HCT116 (cell line): ENCODE measurements around the gene SPR. TPM values are rescaled to one million over a fixed set of nuclear protein-coding genes. Genes with fewer than 3 reads are reported as not detected.

Experiments used
- ATAC-seq: fragments of 200-7000 bp; cut with Tn5 transposase; 2 replicates; pipeline ENCODE4 v1.9.1; 2020; ENCODE audit warnings: mild to moderate bottlenecking, moderate library complexity
- BruUV-seq: library from RNA; stranded (reverse); fragments of 400-500 nt; replicated peaks from 2 replicates; lab custom pipeline; 2021; lab: Mats Ljungman, UMichigan
- CTCF ChIA-PET: fragments of 300-600 bp; sonication (Branson Sonifier 250); formaldehyde crosslinking; loops from one replicate; lab custom pipeline; 2021; ENCODE audit warnings: antibody characterized with exemption; lab: Charles Lee
- POLR2A ChIA-PET: fragments of 300-600, 350-600 bp; sonication (Branson Sonifier 250); formaldehyde crosslinking; loops from one replicate; lab custom pipeline; 2021; ENCODE audit warnings: antibody characterized with exemption; lab: Charles Lee
- RAD21 ChIA-PET, 2 experiments: fragments of 300-600 bp; sonication (Branson Sonifier 250); formaldehyde crosslinking; loops; one replicate each; lab custom pipeline; 2023; ENCODE audit warnings: low total read pairs in 2 of 2; ENCODE audit not compliant: uncharacterized antibody in 2 of 2, unreplicated experiment in 2 of 2, low non-redundant PET in 1 of 2; lab: Charles Lee
- DNase-seq: peaks from one replicate; pipeline ENCODE4 v3.0.0-alpha.2; 2010; ENCODE audit warnings: low read depth, low spot score
- H2AFZ ChIP-seq: fragments of 200-600 bp; shearing (Covaris generic), sonication (generic); 2 replicates; pipeline ENCODE4 v1.6.1; 2017; ENCODE audit warnings: low read depth, mixed run types, mixed read lengths, antibody characterized with exemption, low read length; ENCODE audit not compliant: poor library complexity, severe bottlenecking
- H3K27ac ChIP-seq: 2 replicates; pipeline ENCODE4 v1.5.1; 2012; ENCODE audit warnings: low read depth, low read length
- H3K27me3 ChIP-seq: fragments of 200-600 bp; sonication (generic); 2 replicates; pipeline ENCODE4 v1.6.1; 2016; ENCODE audit warnings: mixed run types, low read length, mixed read lengths; ENCODE audit not compliant: insufficient read depth
- H3K36me3 ChIP-seq, 2 experiments: fragments of 200-500 bp in 1 of 2; fragments of 200-600 bp in 1 of 2; sonication (Bioruptor generic) in 1 of 2; sonication (generic) in 1 of 2; 2 replicates each; pipeline versions ENCODE4 v1.5.1 to v1.6.1; 2014 to 2016; ENCODE audit warnings: low read length in 2 of 2, inconsistent platforms in 1 of 2, mixed read lengths in 1 of 2, mixed run types in 1 of 2; ENCODE audit not compliant: insufficient read depth in 2 of 2, control insufficient read depth in 1 of 2
- H3K4me1 ChIP-seq, 2 experiments: fragments of 200-600 bp in 1 of 2; sonication (generic) in 1 of 2; 2 replicates each; pipeline versions ENCODE4 v1.5.1 to v1.6.1; 2012 to 2017; ENCODE audit warnings: low read length in 2 of 2, inconsistent platforms in 1 of 2, mild to moderate bottlenecking in 1 of 2, mixed read lengths in 1 of 2, mixed run types in 1 of 2, moderate library complexity in 1 of 2; ENCODE audit not compliant: insufficient read depth in 2 of 2, control insufficient read depth in 1 of 2
- H3K4me2 ChIP-seq: fragments of 200-600 bp; sonication (generic); 2 replicates; pipeline ENCODE4 v1.6.1; 2017; ENCODE audit warnings: mixed run types, low read length, mixed read lengths
- H3K4me3 ChIP-seq, 2 experiments: fragments of 200-600 bp in 1 of 2; sonication (generic) in 1 of 2; replicated peaks in 1 of 2; 2 replicates each; pipeline ENCODE4 v1.5.1; 2011 to 2016; ENCODE audit warnings: low read length in 2 of 2, control low read depth in 1 of 2, low read depth in 1 of 2, mild to moderate bottlenecking in 1 of 2, mixed read lengths in 1 of 2, mixed run types in 1 of 2
- H3K79me2 ChIP-seq: fragments of 200-600 bp; sonication (generic); 2 replicates; pipeline ENCODE4 v1.6.1; 2017; ENCODE audit warnings: mild to moderate bottlenecking, mixed run types, low read length, moderate library complexity, mixed read lengths; ENCODE audit not compliant: insufficient read depth
- H3K9ac ChIP-seq: fragments of 200-600 bp; sonication (generic); 2 replicates; pipeline ENCODE4 v1.6.1; 2016; ENCODE audit warnings: low read length, mixed read lengths
- H3K9me2 ChIP-seq: fragments of 200-600 bp; sonication (generic), shearing (Covaris generic); 2 replicates; pipeline ENCODE4 v1.6.1; 2017; ENCODE audit warnings: mixed run types, mild to moderate bottlenecking, moderate library complexity; ENCODE audit not compliant: insufficient read depth
- H3K9me3 ChIP-seq, 2 experiments: fragments of 200-500 bp in 1 of 2; fragments of 200-600 bp in 1 of 2; sonication (Bioruptor generic) in 1 of 2; sonication (generic) in 1 of 2; 2 replicates each; pipeline ENCODE4 v1.6.1; 2014 to 2017; ENCODE audit warnings: low read length in 2 of 2, mixed read lengths in 2 of 2, inconsistent platforms in 1 of 2, low read depth in 1 of 2, mild to moderate bottlenecking in 1 of 2, mixed run types in 1 of 2, moderate library complexity in 1 of 2; ENCODE audit not compliant: control insufficient read depth in 1 of 2, insufficient read depth in 1 of 2
- H4K20me1 ChIP-seq: fragments of 200-600 bp; sonication (generic), shearing (Covaris generic); 2 replicates; pipeline ENCODE4 v1.6.1; 2017; ENCODE audit warnings: mixed run types, mild to moderate bottlenecking, moderate library complexity; ENCODE audit not compliant: insufficient read depth
- CBX3 ChIP-seq: IDR thresholded peaks from 2 replicates; pipeline ENCODE4 v1.6.1; 2012; ENCODE audit warnings: low read depth
- ELF1 ChIP-seq: IDR thresholded peaks from 2 replicates; pipeline ENCODE4 v1.6.1; 2012; ENCODE audit warnings: low read depth, borderline replicate concordance
- FOSL1 ChIP-seq: IDR thresholded peaks from 2 replicates; pipeline ENCODE4 v1.6.1; 2012; ENCODE audit warnings: low read depth
- SP1 ChIP-seq: IDR thresholded peaks from 2 replicates; pipeline ENCODE4 v1.6.1; 2012; ENCODE audit warnings: low read depth
- intact Hi-C: fragments of 100-400 bp; cut with micrococcal nuclease; formaldehyde crosslinking; loops from 2 replicates; pipeline ENCODE4 v1.10.0; 2022
- total RNA-seq: library from RNA; stranded (reverse); gene quantifications from one replicate; pipeline ENCODE4 v1.2.1, GENCODE V29; 2021; ENCODE audit not compliant: unreplicated experiment
- TF ChIP-seq, protein P1 (sequence below): IDR thresholded peaks from 2 replicates; pipeline ENCODE4 v1.6.1; 2011; ENCODE audit warnings: mild to moderate bottlenecking, low read length, moderate library complexity; ENCODE audit not compliant: insufficient replicate concordance; ENCODE audit errors: extremely low read depth
- TF ChIP-seq, protein P2 (sequence below): IDR thresholded peaks from 2 replicates; pipeline ENCODE4 v1.6.1; 2012

SPR gene
- total RNA-seq, 1 experiment from 2014 or later = 66.9 TPM

DNA sequence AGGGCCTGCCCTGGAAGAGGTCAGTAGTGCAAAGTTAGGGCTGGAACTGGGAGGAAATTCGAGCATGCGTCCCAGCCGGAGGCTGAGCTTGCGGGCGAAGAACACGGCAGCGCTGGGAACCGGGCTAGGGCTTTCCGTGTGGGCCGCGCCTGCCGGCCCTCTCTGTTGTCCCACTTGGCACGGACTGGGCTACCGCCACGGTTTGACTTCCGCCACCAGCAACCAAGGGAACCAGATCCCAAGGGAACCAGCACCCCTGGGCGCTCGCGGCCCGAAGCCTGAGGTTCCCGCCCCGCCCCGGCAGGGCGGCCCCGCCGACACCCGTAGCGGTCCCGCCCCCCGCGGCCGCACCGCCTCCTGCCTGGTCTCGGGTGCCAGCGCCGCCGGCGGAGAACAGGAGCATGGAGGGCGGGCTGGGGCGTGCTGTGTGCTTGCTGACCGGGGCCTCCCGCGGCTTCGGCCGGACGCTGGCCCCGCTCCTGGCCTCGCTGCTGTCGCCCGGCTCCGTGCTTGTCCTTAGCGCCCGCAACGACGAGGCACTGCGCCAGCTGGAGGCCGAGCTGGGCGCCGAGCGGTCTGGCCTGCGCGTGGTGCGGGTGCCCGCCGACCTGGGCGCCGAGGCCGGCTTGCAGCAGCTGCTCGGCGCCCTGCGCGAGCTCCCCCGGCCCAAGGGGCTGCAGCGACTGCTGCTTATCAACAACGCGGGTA, at the start of gene SPR (continued):
- TF ChIP-seq, protein P1, sequence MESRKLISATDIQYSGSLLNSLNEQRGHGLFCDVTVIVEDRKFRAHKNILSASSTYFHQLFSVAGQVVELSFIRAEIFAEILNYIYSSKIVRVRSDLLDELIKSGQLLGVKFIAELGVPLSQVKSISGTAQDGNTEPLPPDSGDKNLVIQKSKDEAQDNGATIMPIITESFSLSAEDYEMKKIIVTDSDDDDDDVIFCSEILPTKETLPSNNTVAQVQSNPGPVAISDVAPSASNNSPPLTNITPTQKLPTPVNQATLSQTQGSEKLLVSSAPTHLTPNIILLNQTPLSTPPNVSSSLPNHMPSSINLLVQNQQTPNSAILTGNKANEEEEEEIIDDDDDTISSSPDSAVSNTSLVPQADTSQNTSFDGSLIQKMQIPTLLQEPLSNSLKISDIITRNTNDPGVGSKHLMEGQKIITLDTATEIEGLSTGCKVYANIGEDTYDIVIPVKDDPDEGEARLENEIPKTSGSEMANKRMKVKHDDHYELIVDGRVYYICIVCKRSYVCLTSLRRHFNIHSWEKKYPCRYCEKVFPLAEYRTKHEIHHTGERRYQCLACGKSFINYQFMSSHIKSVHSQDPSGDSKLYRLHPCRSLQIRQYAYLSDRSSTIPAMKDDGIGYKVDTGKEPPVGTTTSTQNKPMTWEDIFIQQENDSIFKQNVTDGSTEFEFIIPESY = no peak
- no peak for TF ChIP-seq ELF1
- TF ChIP-seq SP1 = peak; percentile 14; the same call in 1 of the 2 replicates

DNA sequence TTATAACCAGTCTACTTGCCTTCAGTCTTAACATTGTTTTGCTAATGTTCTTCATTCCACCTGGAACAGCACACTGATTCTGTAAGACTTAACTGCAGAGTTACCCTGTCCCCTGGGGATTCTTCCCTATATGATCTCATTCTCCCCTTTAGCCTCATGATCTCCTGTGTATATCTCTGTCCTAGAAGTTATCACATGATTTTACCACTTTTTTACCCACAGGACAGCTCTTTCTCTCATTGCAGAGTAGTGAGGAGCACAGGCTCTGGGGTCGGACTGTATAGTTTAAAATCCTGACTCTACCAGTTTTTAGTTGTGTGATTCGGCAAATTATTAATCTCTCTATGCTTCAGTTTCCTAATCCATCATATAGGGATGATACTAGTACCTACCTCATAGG, 47.1 kb upstream of the SPR start:
- H3K27me3 ChIP-seq = no peaks in the 10 kb centered on the region
- no peaks in the 10 kb centered on the region for H3K4me1 ChIP-seq
- H3K79me2 ChIP-seq = no peaks in the 10 kb centered on the region
- ATAC-seq = no peak
- H3K4me2 ChIP-seq = no peak overlapping the region
- H4K20me1 ChIP-seq = no peaks in the 10 kb centered on the region
- no peak for TF ChIP-seq FOSL1
- TF ChIP-seq, protein P2, sequence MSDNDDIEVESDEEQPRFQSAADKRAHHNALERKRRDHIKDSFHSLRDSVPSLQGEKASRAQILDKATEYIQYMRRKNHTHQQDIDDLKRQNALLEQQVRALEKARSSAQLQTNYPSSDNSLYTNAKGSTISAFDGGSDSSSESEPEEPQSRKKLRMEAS = no peak
- TF ChIP-seq CBX3 = no peak
- no TSS peak for BruUV-seq
- ChIA-PET POLR2A (no interaction called here), CTCF (no interaction called here), RAD21 (no interaction called here)
- H3K27ac ChIP-seq = no peak overlapping the region
- intact Hi-C loops = no loop called here
- H2AFZ ChIP-seq = no peak overlapping the region
- no peak overlapping the region for H3K4me3 ChIP-seq
- no peaks in the 10 kb centered on the region for H3K9me3 ChIP-seq
- no peaks in the 10 kb centered on the region for H3K36me3 ChIP-seq
- peaks cover 5% of the 10 kb centered on the region; the same call in 1 of the 2 replicates for H3K9me2 ChIP-seq
- no peak overlapping the region for H3K9ac ChIP-seq
- DNase-seq = no peak
